ENCODE measurements around the gene EFCAB11.
A peak's percentile ranks its signal among the peaks of the same experiment; 100 is the strongest.

GRCh38 chr14:89911010-89911919 is 43.3 kb downstream of the EFCAB11 start:
- no peak for TF ChIP-seq CTCF (conservative IDR thresholded peaks at IDR 0.05; ENCODE audit: low read depth, low read length)
- no peak for TF ChIP-seq NFE2L2 (IDR thresholded peaks at IDR 0.05; ENCODE audit: low read depth, low read length)
- TF ChIP-seq RFX5 (IDR thresholded peaks at IDR 0.05; ENCODE audit: low read depth, low read length), result no peak
- no peak for TF ChIP-seq MXI1 (IDR thresholded peaks at IDR 0.05; ENCODE audit: borderline replicate concordance, low read depth, low read length)
- TF ChIP-seq CEBPB (IDR thresholded peaks at IDR 0.05; ENCODE audit: low read depth, low read length), result no peak
- peak; percentile 48 for TF ChIP-seq USF2 (IDR thresholded peaks at IDR 0.05; ENCODE audit: low read depth, low read length)
- no peak for TF ChIP-seq RCOR1 (IDR thresholded peaks at IDR 0.05; ENCODE audit: insufficient replicate concordance, low read length)
- TF ChIP-seq FOS (IDR thresholded peaks at IDR 0.05; ENCODE audit: low read depth, low read length), result no peak
- TF ChIP-seq POLR2A (IDR thresholded peaks at IDR 0.05; ENCODE audit: low read depth, low read length), result no peak
- no peak for TF ChIP-seq BHLHE40 (IDR thresholded peaks at IDR 0.05; ENCODE audit: low read depth, low read length)
